RWPE2 (cell line): ENCODE results near the gene GOSR2.
A peak's percentile ranks its signal among the peaks of the same experiment; 100 is the strongest.

Source experiments
- ATAC-seq: fragments of 200-7000 bp; cut with Tn5 transposase; 3 replicates; pipeline ENCODE4 v1.9.1; 2021; ENCODE audit warnings: low read depth
- DNase-seq: peaks from one replicate; pipeline ENCODE4 v3.0.0-alpha.2; 2020; ENCODE audit warnings: low spot score
- H3K27ac ChIP-seq: fragments of 450-650 bp; 2 replicates; pipeline ENCODE4 v1.5.1; 2017; ENCODE audit warnings: mild to moderate bottlenecking; ENCODE audit not compliant: poor library complexity, severe bottlenecking
- H3K27me3 ChIP-seq: fragments of 250-450 bp; sonication (Bioruptor Pico); 2 replicates; pipeline ENCODE4 v1.5.1; 2021; ENCODE audit warnings: mild to moderate bottlenecking, moderate library complexity; ENCODE audit not compliant: insufficient read depth, poor library complexity, severe bottlenecking
- H3K36me3 ChIP-seq: fragments of 250-450 bp; sonication (Bioruptor Pico); 2 replicates; pipeline ENCODE4 v1.5.1; 2020; ENCODE audit warnings: low read depth, mild to moderate bottlenecking, moderate library complexity
- H3K4me1 ChIP-seq: fragments of 250-450 bp; sonication (Bioruptor Pico); 2 replicates; pipeline ENCODE4 v1.5.1; 2021; ENCODE audit warnings: mild to moderate bottlenecking, moderate library complexity; ENCODE audit not compliant: insufficient read depth, poor library complexity, severe bottlenecking
- H3K4me3 ChIP-seq: fragments of 250-450 bp; sonication (Bioruptor Pico); 2 replicates; pipeline ENCODE4 v1.5.1; 2021; ENCODE audit warnings: mild to moderate bottlenecking, moderate library complexity; ENCODE audit not compliant: severe bottlenecking
- H3K9me3 ChIP-seq: fragments of 250-450 bp; sonication (Bioruptor Pico); 2 replicates; pipeline ENCODE4 v1.5.1; 2021; ENCODE audit warnings: mild to moderate bottlenecking, moderate library complexity; ENCODE audit not compliant: severe bottlenecking
- TF ChIP-seq, protein P1 (sequence below): fragments of 450-650 bp; IDR thresholded peaks from one replicate; pipeline ENCODE4 v1.5.1; 2017; ENCODE audit warnings: mild to moderate bottlenecking, moderate library complexity; ENCODE audit not compliant: poor library complexity, severe bottlenecking

The GOSR2 gene

GRCh38 chr17:46922487-46922803, 515 bp upstream of the GOSR2 start:
- peak overlapping the region; percentile 82 for H3K4me3 ChIP-seq
- DNase-seq (no peak), ATAC-seq (no peak; the same call in 2 of the 3 replicates)
- H3K4me1 ChIP-seq: peaks cover 5% of the 10 kb centered on the region
- TF ChIP-seq, protein P1, sequence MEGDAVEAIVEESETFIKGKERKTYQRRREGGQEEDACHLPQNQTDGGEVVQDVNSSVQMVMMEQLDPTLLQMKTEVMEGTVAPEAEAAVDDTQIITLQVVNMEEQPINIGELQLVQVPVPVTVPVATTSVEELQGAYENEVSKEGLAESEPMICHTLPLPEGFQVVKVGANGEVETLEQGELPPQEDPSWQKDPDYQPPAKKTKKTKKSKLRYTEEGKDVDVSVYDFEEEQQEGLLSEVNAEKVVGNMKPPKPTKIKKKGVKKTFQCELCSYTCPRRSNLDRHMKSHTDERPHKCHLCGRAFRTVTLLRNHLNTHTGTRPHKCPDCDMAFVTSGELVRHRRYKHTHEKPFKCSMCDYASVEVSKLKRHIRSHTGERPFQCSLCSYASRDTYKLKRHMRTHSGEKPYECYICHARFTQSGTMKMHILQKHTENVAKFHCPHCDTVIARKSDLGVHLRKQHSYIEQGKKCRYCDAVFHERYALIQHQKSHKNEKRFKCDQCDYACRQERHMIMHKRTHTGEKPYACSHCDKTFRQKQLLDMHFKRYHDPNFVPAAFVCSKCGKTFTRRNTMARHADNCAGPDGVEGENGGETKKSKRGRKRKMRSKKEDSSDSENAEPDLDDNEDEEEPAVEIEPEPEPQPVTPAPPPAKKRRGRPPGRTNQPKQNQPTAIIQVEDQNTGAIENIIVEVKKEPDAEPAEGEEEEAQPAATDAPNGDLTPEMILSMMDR: no peak
- peaks cover 10% of the 10 kb centered on the region; the same call in 1 of the 2 replicates for H3K36me3 ChIP-seq
- H3K27ac ChIP-seq: peak overlapping the region; percentile 74
- no peaks in the 10 kb centered on the region for H3K27me3 ChIP-seq
- H3K9me3 ChIP-seq: no peaks in the 10 kb centered on the region

DNA sequence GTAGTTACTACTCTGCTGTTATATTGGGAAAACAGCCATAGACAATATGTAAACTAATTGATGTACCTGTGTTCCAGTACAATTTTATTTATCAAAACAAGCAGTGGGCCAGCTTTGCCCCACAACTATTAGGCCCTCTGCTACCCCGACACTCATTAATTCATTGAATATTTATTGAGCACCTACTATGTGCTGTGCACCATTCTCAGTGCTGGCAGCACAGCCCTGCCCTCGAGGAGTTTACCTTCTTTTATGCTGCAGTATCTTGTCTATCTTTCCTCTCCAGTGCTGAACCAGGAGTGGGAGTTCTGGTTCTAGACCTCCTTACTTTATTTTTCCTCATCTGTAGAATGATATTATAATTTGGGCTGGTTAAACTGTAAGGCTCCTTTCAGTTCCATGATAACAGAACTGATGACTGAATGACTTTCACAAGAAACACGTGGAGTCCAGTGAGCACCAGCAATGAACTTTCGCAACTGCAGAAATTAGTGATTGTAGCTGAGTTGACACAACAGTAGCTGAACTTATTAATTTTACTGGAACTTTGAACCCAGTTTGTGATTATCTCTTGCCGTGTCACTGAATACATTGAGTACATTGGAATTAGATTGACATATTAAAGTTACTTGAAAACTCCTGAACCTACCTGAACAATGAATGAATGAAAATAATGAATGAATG, 2.4 kb downstream of the GOSR2 start:
- Histone ChIP-seq H3K4me3 (no peak overlapping the region), H3K9me3 (no peaks in the 10 kb centered on the region), H3K27ac (no peak overlapping the region), H3K4me1 (peaks cover 18% of the 10 kb centered on the region), H3K27me3 (no peaks in the 10 kb centered on the region), H3K36me3 (peaks cover 19% of the 10 kb centered on the region)
- TF ChIP-seq, protein P1: no peak
- no peak for DNase-seq
- no peak for ATAC-seq

DNA sequence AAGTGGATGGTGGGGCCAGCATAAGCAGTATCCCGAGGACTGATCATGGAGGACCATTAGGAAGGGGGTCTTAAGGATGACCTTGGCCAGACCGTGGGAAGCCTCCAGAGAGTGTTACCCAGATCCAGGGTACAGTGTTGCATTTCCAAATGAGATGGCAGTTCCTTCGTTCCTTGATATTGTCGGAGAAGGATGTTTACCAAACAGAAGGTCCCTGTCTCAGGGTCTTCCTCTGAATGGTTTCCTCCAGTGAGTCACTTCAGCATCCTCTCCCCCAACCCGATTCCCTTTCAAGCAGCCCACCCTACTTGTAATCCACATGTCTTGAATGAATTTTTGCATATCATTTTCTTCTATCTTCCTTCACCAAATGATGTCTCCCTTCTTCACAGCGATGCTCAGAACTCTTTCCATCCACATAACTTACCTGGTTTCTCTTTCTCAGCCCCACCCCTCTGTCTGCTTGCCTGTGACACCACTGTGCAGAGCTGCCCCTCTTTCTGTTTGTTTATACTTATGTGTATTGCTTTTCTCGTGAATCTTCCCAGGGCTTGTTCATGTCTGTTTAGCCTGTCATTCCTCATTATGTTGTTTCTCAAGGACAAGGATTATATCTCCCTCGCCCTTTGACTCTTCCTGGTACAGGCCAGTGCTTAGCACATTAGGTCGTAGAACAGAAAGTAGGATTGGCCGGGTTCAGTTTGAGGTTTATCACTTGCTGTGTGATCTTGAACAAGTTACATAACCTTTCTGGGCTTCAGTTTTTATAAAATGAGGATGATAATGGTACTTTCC, 5.7 kb downstream of the GOSR2 start:
- H3K4me3 ChIP-seq: no peak overlapping the region
- ATAC-seq (no peak), DNase-seq (no peak)
- no peaks in the 10 kb centered on the region for H3K27me3 ChIP-seq
- peak overlapping the region; percentile 64 for H3K27ac ChIP-seq
- H3K9me3 ChIP-seq: no peaks in the 10 kb centered on the region
- peaks cover 18% of the 10 kb centered on the region for H3K4me1 ChIP-seq
- H3K36me3 ChIP-seq: peaks cover 53% of the 10 kb centered on the region
- TF ChIP-seq, protein P1: no peak

- Histone ChIP-seq H3K9me3 (no peaks in the 10 kb centered on the region), H3K27ac (peak overlapping the region; percentile 64), H3K27me3 (no peaks in the 10 kb centered on the region), H3K4me3 (no peak overlapping the region), H3K4me1 (peaks cover 18% of the 10 kb centered on the region), H3K36me3 (peaks cover 60% of the 10 kb centered on the region)
- TF ChIP-seq, protein P1: no peak
- peak; percentile 97 for ATAC-seq
- no peak for DNase-seq
These were observed 6.5 kb downstream of the GOSR2 start for GRCh38 chr17:46929413-46929812.

DNA sequence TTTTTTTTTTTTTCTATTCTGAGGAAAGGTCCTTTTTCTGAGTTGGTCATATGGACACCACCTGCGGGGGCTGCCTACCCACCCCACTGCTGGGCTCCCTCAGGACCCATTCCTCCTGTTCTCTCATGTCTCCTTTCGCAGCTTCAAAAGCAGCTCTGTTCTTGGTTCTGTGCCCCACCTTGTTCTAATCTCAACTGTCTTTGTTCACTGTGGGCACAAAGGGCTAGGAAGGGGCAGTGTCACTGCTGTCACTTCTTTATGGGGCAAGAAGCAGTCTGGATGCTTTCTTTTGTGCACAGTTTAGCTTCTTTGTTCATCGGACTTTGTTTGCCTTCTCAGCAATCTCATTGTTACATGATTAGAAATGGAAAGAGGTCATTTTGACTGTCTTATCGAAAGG, 7.1 kb downstream of the GOSR2 start:
- Histone ChIP-seq H3K4me1 (peaks cover 15% of the 10 kb centered on the region), H3K4me3 (no peak overlapping the region), H3K27ac (peak overlapping the region; percentile 64), H3K9me3 (no peaks in the 10 kb centered on the region), H3K36me3 (peaks cover 66% of the 10 kb centered on the region), H3K27me3 (no peaks in the 10 kb centered on the region)
- ATAC-seq: no peak
- TF ChIP-seq, protein P1: no peak
- DNase-seq: no peak
